H1 (cell line): Measurements from ENCODE around the gene SPINT2.

Experiments used
- CBX8 ChIP-seq: fragments of 300-800, 300-1000 bp; sonication (generic); IDR thresholded peaks from 2 replicates; pipeline ENCODE4 v1.7.1; 2016; ENCODE audit warnings: low read depth, low read length, borderline replicate concordance
- EZH2 ChIP-seq: fragments of 200-600 bp; sonication (generic); IDR thresholded peaks from 2 replicates; pipeline ENCODE4 v1.7.1; 2012; ENCODE audit warnings: low read depth, mild to moderate bottlenecking, moderate library complexity, low read length, inconsistent platforms; ENCODE audit not compliant: severe bottlenecking
- KDM1A ChIP-seq: fragments of 200-600, 300-600 bp; sonication (generic); IDR thresholded peaks from 2 replicates; pipeline ENCODE4 v1.7.1; 2016; ENCODE audit warnings: mild to moderate bottlenecking, low read length, borderline replicate concordance
- POLR2A ChIP-seq, 2 experiments: IDR thresholded peaks; 1 replicate in 1 of 2; 2 replicates in 1 of 2; pipeline ENCODE4 v1.6.1; 2011; ENCODE audit warnings: low read depth in 2 of 2, low read length in 2 of 2, mild to moderate bottlenecking in 2 of 2; ENCODE audit errors: control extremely low read depth in 1 of 2
- SUZ12 ChIP-seq: fragments of 200-600 bp; sonication (generic); IDR thresholded peaks from 2 replicates; pipeline ENCODE4 v1.6.1; 2012; ENCODE audit warnings: mild to moderate bottlenecking, inconsistent platforms, low read length, moderate library complexity, mixed read lengths
- TAF1 ChIP-seq: IDR thresholded peaks from 2 replicates; pipeline ENCODE4 v1.6.1; 2011; ENCODE audit warnings: mild to moderate bottlenecking, low read depth, low read length
- YY1 ChIP-seq: IDR thresholded peaks from 2 replicates; pipeline ENCODE4 v1.6.1; 2011; ENCODE audit warnings: low read depth, mild to moderate bottlenecking, low read length
- TF ChIP-seq, protein P1 (sequence below): IDR thresholded peaks from 2 replicates; pipeline ENCODE4 v1.6.1; 2012; ENCODE audit warnings: low read length, inconsistent platforms
- TF ChIP-seq, protein P2 (sequence below), 3 experiments: IDR thresholded peaks; 1 replicate in 2 of 3; 2 replicates in 1 of 3; pipeline versions ENCODE4 v1.5.1 to v1.6.1; 2011; ENCODE audit warnings: low read length in 3 of 3, mild to moderate bottlenecking in 3 of 3, inconsistent platforms in 2 of 3, low read depth in 1 of 3, moderate library complexity in 1 of 3; ENCODE audit not compliant: insufficient read depth in 1 of 3; ENCODE audit errors: control extremely low read depth in 1 of 3

GRCh38 chr19:38310279-38310670 is 45.9 kb downstream of the SPINT2 start:
- TF ChIP-seq CBX8 (no peak), TAF1 (no peak), KDM1A (no peak), SUZ12 (no peak), EZH2 (no peak), POLR2A (IDR thresholded peaks at IDR 0.05; ENCODE audit: control extremely low read depth in 1 of 2, low read depth in 2 of 2, low read length in 2 of 2) (no peak), YY1 (no peak)
- TF ChIP-seq, protein P1, sequence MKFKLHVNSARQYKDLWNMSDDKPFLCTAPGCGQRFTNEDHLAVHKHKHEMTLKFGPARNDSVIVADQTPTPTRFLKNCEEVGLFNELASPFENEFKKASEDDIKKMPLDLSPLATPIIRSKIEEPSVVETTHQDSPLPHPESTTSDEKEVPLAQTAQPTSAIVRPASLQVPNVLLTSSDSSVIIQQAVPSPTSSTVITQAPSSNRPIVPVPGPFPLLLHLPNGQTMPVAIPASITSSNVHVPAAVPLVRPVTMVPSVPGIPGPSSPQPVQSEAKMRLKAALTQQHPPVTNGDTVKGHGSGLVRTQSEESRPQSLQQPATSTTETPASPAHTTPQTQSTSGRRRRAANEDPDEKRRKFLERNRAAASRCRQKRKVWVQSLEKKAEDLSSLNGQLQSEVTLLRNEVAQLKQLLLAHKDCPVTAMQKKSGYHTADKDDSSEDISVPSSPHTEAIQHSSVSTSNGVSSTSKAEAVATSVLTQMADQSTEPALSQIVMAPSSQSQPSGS: no peak
- TF ChIP-seq, protein P2, sequence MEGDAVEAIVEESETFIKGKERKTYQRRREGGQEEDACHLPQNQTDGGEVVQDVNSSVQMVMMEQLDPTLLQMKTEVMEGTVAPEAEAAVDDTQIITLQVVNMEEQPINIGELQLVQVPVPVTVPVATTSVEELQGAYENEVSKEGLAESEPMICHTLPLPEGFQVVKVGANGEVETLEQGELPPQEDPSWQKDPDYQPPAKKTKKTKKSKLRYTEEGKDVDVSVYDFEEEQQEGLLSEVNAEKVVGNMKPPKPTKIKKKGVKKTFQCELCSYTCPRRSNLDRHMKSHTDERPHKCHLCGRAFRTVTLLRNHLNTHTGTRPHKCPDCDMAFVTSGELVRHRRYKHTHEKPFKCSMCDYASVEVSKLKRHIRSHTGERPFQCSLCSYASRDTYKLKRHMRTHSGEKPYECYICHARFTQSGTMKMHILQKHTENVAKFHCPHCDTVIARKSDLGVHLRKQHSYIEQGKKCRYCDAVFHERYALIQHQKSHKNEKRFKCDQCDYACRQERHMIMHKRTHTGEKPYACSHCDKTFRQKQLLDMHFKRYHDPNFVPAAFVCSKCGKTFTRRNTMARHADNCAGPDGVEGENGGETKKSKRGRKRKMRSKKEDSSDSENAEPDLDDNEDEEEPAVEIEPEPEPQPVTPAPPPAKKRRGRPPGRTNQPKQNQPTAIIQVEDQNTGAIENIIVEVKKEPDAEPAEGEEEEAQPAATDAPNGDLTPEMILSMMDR (IDR thresholded peaks at IDR 0.05; ENCODE audit: control extremely low read depth in 1 of 3, insufficient read depth in 1 of 3, low read depth in 1 of 3, low read length in 3 of 3): no peak
